ENCODE data around the gene PLAC8.

DNA sequence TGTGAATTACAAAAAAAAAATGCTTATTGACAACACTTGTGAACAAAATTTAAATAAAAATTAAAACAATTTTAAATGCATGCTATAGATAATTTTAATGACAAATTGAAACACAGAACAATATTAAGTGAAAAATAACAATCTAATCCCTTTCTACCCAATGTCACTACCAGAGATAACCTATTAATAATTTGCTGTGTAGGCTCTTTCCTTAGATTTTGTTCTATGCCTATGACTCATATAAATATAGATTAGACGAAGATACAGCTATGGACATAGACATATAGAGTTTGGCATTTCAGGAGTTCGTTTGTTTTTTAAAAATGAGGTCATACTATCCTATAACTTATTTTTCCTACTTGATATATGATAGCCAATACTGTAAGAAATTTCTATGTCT lies 18.1 kb downstream of the PLAC8 start:
- TF ChIP-seq, protein P1, sequence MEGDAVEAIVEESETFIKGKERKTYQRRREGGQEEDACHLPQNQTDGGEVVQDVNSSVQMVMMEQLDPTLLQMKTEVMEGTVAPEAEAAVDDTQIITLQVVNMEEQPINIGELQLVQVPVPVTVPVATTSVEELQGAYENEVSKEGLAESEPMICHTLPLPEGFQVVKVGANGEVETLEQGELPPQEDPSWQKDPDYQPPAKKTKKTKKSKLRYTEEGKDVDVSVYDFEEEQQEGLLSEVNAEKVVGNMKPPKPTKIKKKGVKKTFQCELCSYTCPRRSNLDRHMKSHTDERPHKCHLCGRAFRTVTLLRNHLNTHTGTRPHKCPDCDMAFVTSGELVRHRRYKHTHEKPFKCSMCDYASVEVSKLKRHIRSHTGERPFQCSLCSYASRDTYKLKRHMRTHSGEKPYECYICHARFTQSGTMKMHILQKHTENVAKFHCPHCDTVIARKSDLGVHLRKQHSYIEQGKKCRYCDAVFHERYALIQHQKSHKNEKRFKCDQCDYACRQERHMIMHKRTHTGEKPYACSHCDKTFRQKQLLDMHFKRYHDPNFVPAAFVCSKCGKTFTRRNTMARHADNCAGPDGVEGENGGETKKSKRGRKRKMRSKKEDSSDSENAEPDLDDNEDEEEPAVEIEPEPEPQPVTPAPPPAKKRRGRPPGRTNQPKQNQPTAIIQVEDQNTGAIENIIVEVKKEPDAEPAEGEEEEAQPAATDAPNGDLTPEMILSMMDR (conservative IDR thresholded peaks at IDR 0.05; ENCODE audit: low read depth, low read length), result no peak
- no peak for TF ChIP-seq EZH2phosphoT487 (IDR thresholded peaks at IDR 0.05; ENCODE audit: borderline replicate concordance, low read length)
